ENCODE data around the gene PARL. TPM values are rescaled to one million over a fixed set of nuclear protein-coding genes. Genes with fewer than 3 reads are reported as not detected.

Gene PARL
- total and polyA plus RNA-seq, 12 donors = 45.8 to 113 (median 60.7) TPM

DNA sequence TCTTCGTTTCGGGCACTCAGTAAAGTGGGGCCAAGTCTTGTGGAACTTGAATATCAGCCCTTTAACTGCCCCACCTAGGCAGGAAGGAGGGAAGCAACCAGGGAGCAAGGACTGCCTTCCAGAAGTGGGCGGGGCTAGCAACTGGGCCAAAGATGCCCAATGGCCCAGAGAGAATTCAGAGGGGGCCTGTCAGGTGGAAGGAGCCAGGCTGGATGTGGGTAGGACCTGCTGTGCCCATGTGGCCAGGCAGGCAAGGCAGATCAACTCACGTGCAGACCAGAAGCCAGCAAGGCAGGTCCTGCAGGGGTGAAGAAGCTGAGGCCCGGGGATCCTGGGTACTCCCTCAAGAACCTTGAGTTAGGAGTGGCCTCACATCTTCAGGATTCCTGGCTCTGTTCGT, 64.8 kb downstream of the PARL start:
- ATAC-seq (no peak), DNase-seq (no peak)
- peaks cover 0 to 28% (median 0%) of the 10 kb centered on the region in 9 donors for H3K36me3 ChIP-seq
- H3K9me3 ChIP-seq = no peaks in the 10 kb centered on the region
- intact Hi-C loops (cut with DNase I) = no loop called here
- TF ChIP-seq, protein P1, sequence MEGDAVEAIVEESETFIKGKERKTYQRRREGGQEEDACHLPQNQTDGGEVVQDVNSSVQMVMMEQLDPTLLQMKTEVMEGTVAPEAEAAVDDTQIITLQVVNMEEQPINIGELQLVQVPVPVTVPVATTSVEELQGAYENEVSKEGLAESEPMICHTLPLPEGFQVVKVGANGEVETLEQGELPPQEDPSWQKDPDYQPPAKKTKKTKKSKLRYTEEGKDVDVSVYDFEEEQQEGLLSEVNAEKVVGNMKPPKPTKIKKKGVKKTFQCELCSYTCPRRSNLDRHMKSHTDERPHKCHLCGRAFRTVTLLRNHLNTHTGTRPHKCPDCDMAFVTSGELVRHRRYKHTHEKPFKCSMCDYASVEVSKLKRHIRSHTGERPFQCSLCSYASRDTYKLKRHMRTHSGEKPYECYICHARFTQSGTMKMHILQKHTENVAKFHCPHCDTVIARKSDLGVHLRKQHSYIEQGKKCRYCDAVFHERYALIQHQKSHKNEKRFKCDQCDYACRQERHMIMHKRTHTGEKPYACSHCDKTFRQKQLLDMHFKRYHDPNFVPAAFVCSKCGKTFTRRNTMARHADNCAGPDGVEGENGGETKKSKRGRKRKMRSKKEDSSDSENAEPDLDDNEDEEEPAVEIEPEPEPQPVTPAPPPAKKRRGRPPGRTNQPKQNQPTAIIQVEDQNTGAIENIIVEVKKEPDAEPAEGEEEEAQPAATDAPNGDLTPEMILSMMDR (IDR thresholded peaks at IDR 0.05) = no peak
- H3K27ac ChIP-seq = no peak overlapping the region
- H3K4me1 ChIP-seq = peaks cover 5 to 8% (median 7%) of the 10 kb centered on the region in 9 donors
- WGBS, 2 donors = 90 to 92% methylated on average over 6 of the region's 6 CpGs
- H3K27me3 ChIP-seq = peaks cover 0 to 9% (median 0%) of the 10 kb centered on the region in 7 donors
- H3K4me3 ChIP-seq = no peak overlapping the region

GRCh38 chr3:183818706-183819624, 65.7 kb downstream of the PARL start:
- Histone ChIP-seq H3K36me3 (peaks cover 0 to 28% (median 0%) of the 10 kb centered on the region in 9 donors), H3K27ac (no peak overlapping the region), H3K4me1 (no peaks in the 10 kb centered on the region), H3K27me3 (peaks cover 0 to 3% (median 0%) of the 10 kb centered on the region in 7 donors), H3K9me3 (no peaks in the 10 kb centered on the region), H3K4me3 (no peak overlapping the region)
- 88 to 92% methylated on average over 25 of the region's 25 CpGs for whole genome bisulfite sequencing, 2 donors
- DNase-seq (no peak), ATAC-seq (peak in 1 of 8 donors; percentile 18)
- intact Hi-C loops (cut with DNase I) = no loop called here
- TF ChIP-seq, protein P1 (IDR thresholded peaks at IDR 0.05) = no peak

DNA sequence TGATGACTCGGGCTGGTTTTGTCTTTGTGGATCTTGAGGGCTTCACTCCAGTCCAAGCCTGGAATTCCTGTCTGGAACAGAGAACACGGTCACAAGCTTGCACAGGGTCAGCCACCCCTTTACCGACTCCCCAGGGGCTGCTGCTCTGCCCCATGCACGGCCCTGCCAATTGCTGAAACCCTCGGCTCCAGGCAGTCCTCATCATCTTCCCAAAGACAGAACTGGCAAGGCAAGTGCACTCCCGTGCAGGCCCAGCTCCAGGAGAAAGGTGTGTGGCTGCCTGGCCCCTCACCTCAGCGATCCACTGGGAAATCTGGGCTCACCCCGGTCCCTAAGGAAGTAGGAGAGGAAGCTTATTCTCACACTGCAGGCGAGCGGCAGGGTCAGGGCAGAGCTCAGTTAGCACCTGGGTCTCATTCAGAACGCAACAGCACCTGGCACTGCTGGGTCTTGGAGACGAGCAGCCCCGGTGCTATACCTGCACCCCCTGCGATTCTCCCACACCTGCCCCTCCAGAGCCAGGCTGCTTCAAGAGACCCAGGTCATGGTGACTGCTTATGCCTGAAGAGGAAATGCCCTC, 66.5 kb downstream of the PARL start:
- H3K4me3 ChIP-seq = no peak overlapping the region
- H3K4me1 ChIP-seq = no peaks in the 10 kb centered on the region
- H3K36me3 ChIP-seq = peaks cover 0 to 28% (median 0%) of the 10 kb centered on the region in 9 donors
- WGBS, 2 donors = 82 to 85% methylated on average over 14 of the region's 14 CpGs
- H3K27me3 ChIP-seq = no peaks in the 10 kb centered on the region
- DNase-seq (no peak), ATAC-seq (no peak)
- TF ChIP-seq, protein P1 (IDR thresholded peaks at IDR 0.05) = no peak
- intact Hi-C loops (cut with DNase I) = no loop called here
- no peak overlapping the region for H3K27ac ChIP-seq
- H3K9me3 ChIP-seq = no peaks in the 10 kb centered on the region

DNA sequence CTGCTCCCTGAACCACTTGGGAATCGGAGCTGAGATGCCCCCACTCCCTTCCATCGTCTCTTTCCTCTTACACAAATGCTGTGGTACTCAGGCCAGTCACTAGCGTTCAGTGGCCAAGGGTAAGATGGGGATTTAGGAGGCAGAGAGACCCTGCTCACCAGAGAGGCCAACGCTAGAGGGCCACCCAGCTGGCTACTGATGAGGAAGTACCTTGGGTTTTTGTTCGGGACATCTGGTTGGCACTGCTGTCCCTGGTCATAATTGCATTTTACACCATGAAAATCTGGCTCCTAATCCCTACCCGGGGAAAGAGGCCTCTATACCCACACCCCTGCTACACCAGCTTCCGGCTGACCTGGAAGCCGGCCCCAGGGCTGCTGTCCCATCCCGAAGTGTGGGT, 67.0 kb downstream of the PARL start:
- Histone ChIP-seq H3K4me3 (no peak overlapping the region), H3K4me1 (no peaks in the 10 kb centered on the region), H3K27me3 (no peaks in the 10 kb centered on the region), H3K36me3 (peaks cover 0 to 28% (median 3%) of the 10 kb centered on the region in 9 donors), H3K9me3 (no peaks in the 10 kb centered on the region), H3K27ac (no peak overlapping the region)
- WGBS, 2 donors = 94 to 95% methylated on average over 9 of the region's 9 CpGs
- DNase-seq = no peak
- ATAC-seq = no peak
- TF ChIP-seq, protein P1 (IDR thresholded peaks at IDR 0.05) = no peak
- intact Hi-C loops (cut with DNase I) = no loop called here
